A673 (cell line): Measurements from ENCODE around the gene ATP6V1G1.

ENCODE experiments used
- CTCF ChIP-seq: fragments of 300-800, 200-600 bp; sonication (generic); conservative IDR thresholded peaks from 2 replicates; pipeline ENCODE4 v1.5.1; 2017; ENCODE audit warnings: low read depth, mild to moderate bottlenecking, antibody characterized with exemption, low read length, moderate library complexity, mixed read lengths
- EZH2 ChIP-seq: fragments of 200-600 bp; sonication (generic); IDR thresholded peaks from 2 replicates; pipeline ENCODE4 v1.6.1; 2017; ENCODE audit warnings: borderline replicate concordance, low read depth, mild to moderate bottlenecking, mixed read lengths, antibody characterized with exemption, low read length; ENCODE audit not compliant: poor library complexity, severe bottlenecking

GRCh38 chr9:114583371-114584155 is 4.0 kb upstream of the ATP6V1G1 start:
- no peak for TF ChIP-seq CTCF
- no peak for TF ChIP-seq EZH2
